ENCODE measurements around the gene CHRNA7. TPM values are rescaled to one million over a fixed set of nuclear protein-coding genes. Genes with fewer than 3 reads are reported as not detected.

CHRNA7 gene
- total RNA-seq, 1 donor = under 0.01 TPM

- no peak overlapping the region for H3K4me2 ChIP-seq (ENCODE audit: insufficient read depth, low read length)
- H3K4me1 ChIP-seq (ENCODE audit: insufficient read depth, low read length) = no peaks in the 10 kb centered on the region
- no peak for TF ChIP-seq CTCF (IDR thresholded peaks at IDR 0.05; ENCODE audit: extremely low read depth, low read depth, low read length)
- H4K20me1 ChIP-seq (ENCODE audit: insufficient read depth, low read length) = no peaks in the 10 kb centered on the region
- no peak overlapping the region for H3K27ac ChIP-seq (ENCODE audit: low read depth, low read length)
- DNase-seq (ENCODE audit: insufficient read length, low spot score, missing footprints) = no peak
- H3K9me3 ChIP-seq (ENCODE audit: low read depth, low read length) = no peaks in the 10 kb centered on the region
- H3K79me2 ChIP-seq (ENCODE audit: insufficient read depth, low read length) = no peaks in the 10 kb centered on the region
- no peak overlapping the region for H3K4me3 ChIP-seq (ENCODE audit: insufficient read depth, low read length)
- no peak overlapping the region for H2AFZ ChIP-seq (ENCODE audit: low read length)
- H3K27me3 ChIP-seq (ENCODE audit: insufficient read depth, low read length) = no peaks in the 10 kb centered on the region
- H3K36me3 ChIP-seq (ENCODE audit: insufficient read depth, low read length) = no peaks in the 10 kb centered on the region
Measured at GRCh38 chr15:32099956-32100684, 69.8 kb downstream of the CHRNA7 start.

- Histone ChIP-seq H2AFZ (ENCODE audit: low read length) (no peak overlapping the region), H3K4me2 (ENCODE audit: insufficient read depth, low read length) (no peak overlapping the region), H3K4me1 (ENCODE audit: insufficient read depth, low read length) (no peaks in the 10 kb centered on the region), H3K27ac (ENCODE audit: low read depth, low read length) (no peak overlapping the region), H3K36me3 (ENCODE audit: insufficient read depth, low read length) (no peaks in the 10 kb centered on the region), H3K79me2 (ENCODE audit: insufficient read depth, low read length) (no peaks in the 10 kb centered on the region), H4K20me1 (ENCODE audit: insufficient read depth, low read length) (no peaks in the 10 kb centered on the region), H3K4me3 (ENCODE audit: insufficient read depth, low read length) (no peak overlapping the region), H3K9me3 (ENCODE audit: low read depth, low read length) (no peaks in the 10 kb centered on the region), H3K27me3 (ENCODE audit: insufficient read depth, low read length) (no peaks in the 10 kb centered on the region)
- no peak for TF ChIP-seq CTCF (IDR thresholded peaks at IDR 0.05; ENCODE audit: extremely low read depth, low read depth, low read length)
- no peak for DNase-seq (ENCODE audit: insufficient read length, low spot score, missing footprints)
Measured at GRCh38 chr15:32104061-32104995, 74.0 kb downstream of the CHRNA7 start.

- Histone ChIP-seq H3K4me1 (ENCODE audit: insufficient read depth, low read length) (no peaks in the 10 kb centered on the region), H3K27me3 (ENCODE audit: insufficient read depth, low read length) (no peaks in the 10 kb centered on the region), H3K9me3 (ENCODE audit: low read depth, low read length) (no peaks in the 10 kb centered on the region), H3K79me2 (ENCODE audit: insufficient read depth, low read length) (no peaks in the 10 kb centered on the region), H3K4me2 (ENCODE audit: insufficient read depth, low read length) (no peak overlapping the region), H2AFZ (ENCODE audit: low read length) (no peak overlapping the region), H3K27ac (ENCODE audit: low read depth, low read length) (no peak overlapping the region), H3K36me3 (ENCODE audit: insufficient read depth, low read length) (no peaks in the 10 kb centered on the region), H3K4me3 (ENCODE audit: insufficient read depth, low read length) (no peak overlapping the region), H4K20me1 (ENCODE audit: insufficient read depth, low read length) (no peaks in the 10 kb centered on the region)
- TF ChIP-seq CTCF (IDR thresholded peaks at IDR 0.05; ENCODE audit: extremely low read depth, low read depth, low read length) = no peak
- DNase-seq (ENCODE audit: insufficient read length, low spot score, missing footprints) = no peak
Measured at GRCh38 chr15:32105258-32106241, 75.2 kb downstream of the CHRNA7 start.

Data from osteoblast (primary cell).